Adrenal gland (tissue), 12 donors: ENCODE results near the gene LMNTD2. TPM values are rescaled to one million over a fixed set of nuclear protein-coding genes. Genes with fewer than 3 reads are reported as not detected.

Experiments used
- DNase-seq, 7 donors: peaks; one replicate each; pipeline ENCODE4 v3.0.0-alpha.2; 2019 to 2020
- H3K27ac ChIP-seq, 5 donors: fragments of 200-600 bp; sonication (generic) in 4 of 5; 1 replicate in 3 of 5; 2 replicates in 2 of 5; pipeline versions ENCODE4 v1.5.1 to v1.8.0; 2016 to 2020; ENCODE audit warnings: mild to moderate bottlenecking in 1 of 5
- H3K27me3 ChIP-seq: fragments of 200-600 bp; 2 replicates; pipeline ENCODE4 v1.8.0; 2021
- H3K36me3 ChIP-seq, 2 donors: fragments of 200-600 bp; replicated peaks in 1 of 2; 1 replicate in 1 of 2; 2 replicates in 1 of 2; pipeline versions ENCODE4 v1.5.1 to v1.8.0; 2018 to 2022
- H3K4me1 ChIP-seq, 2 donors: fragments of 200-600 bp; replicated peaks in 1 of 2; 1 replicate in 1 of 2; 2 replicates in 1 of 2; pipeline versions ENCODE4 v1.5.1 to v1.8.0; 2018 to 2021
- H3K4me3 ChIP-seq, 4 donors: fragments of 200-600 bp; sonication (generic) in 3 of 4; one replicate each; pipeline ENCODE4 v1.5.1; 2016 to 2018
- H3K9me3 ChIP-seq, 3 donors: fragments of 200-600 bp; sonication (generic) in 1 of 3; replicated peaks in 1 of 3; 1 replicate in 2 of 3; 2 replicates in 1 of 3; pipeline versions ENCODE4 v1.5.1 to v1.8.0; 2016 to 2021
- POLR2A ChIP-seq, 2 donors: fragments of 450-650 bp; IDR thresholded peaks; one replicate each; pipeline ENCODE4 v1.6.1; 2017; ENCODE audit warnings: antibody characterized with exemption in 2 of 2, mild to moderate bottlenecking in 2 of 2, moderate library complexity in 1 of 2
- WGBS, 4 donors: extraction: QIAGEN DNeasy Blood & Tissue Kit in 2 of 4; methylation state at CpG; one replicate each; pipeline versions ENCODE4 v1.1.5 to v1.1.7; 2013 to 2017; 5-methylcytosine and 5-hydroxymethylcytosine counted together
- intact Hi-C, 2 donors: fragments of 100-400 bp; cut with DNase I; formaldehyde crosslinking; loops; one replicate each; pipeline versions ENCODE4 v1.14.1 to v1.15.0; 2022 to 2023
- polyA plus RNA-seq, 3 donors: library from polyadenylated mRNA; stranded (reverse); fragments of 200-250 nt in 2 of 3; fragments of 350-450 nt in 1 of 3; fragmentation: Illumina TruSeq in 1 of 3; extraction: RNeasy Lipid Tissue Mini Kit (QIAGEN cat#74804) in 1 of 3; gene quantifications; one replicate each; pipeline ENCODE4 v1.2.3, GENCODE V29; 2013 to 2014
- total RNA-seq, 9 donors: library from RNA; depleted of rRNA in 4 of 9; stranded (reverse); fragments of >200 nt in 4 of 9; fragments of 120-200 nt in 1 of 9; fragmentation: NEBNext Ultra II Directional in 1 of 9; extraction: Animal tissue kit (Norgen Biotek cat#: 25700) in 1 of 9; gene quantifications; one replicate each; pipeline versions ENCODE4 v1.1.0 to v1.2.4, GENCODE V29; 2013 to 2023
- TF ChIP-seq, protein P1 (sequence below), 6 experiments: fragments of 450-650 bp in 4 of 6; fragments of 200-600 bp in 2 of 6; sonication (generic) in 1 of 6; IDR thresholded peaks; 1 replicate in 5 of 6; 2 replicates in 1 of 6; pipeline versions ENCODE4 v1.5.1 to v1.8.0; 2016 to 2021; ENCODE audit warnings: antibody characterized with exemption in 6 of 6, mild to moderate bottlenecking in 2 of 6, moderate library complexity in 1 of 6
- donor health status: healthy with polysubstance abuse.
- donor health status: Bipolar disorder and iron deficiency.
- donor health status: DM: yes; HTN: yes; CAD: no.
- donor health status: DM: no; HTN: no; CAD: no.
- donor health status: DM: no; HTN: no; CAD: no.
- donor health status: DM: yes; HTN: yes; CAD: no.

The LMNTD2 gene
- total and polyA plus RNA-seq, 12 donors = 0.20 to 21.0 (median 6.1) TPM

DNA sequence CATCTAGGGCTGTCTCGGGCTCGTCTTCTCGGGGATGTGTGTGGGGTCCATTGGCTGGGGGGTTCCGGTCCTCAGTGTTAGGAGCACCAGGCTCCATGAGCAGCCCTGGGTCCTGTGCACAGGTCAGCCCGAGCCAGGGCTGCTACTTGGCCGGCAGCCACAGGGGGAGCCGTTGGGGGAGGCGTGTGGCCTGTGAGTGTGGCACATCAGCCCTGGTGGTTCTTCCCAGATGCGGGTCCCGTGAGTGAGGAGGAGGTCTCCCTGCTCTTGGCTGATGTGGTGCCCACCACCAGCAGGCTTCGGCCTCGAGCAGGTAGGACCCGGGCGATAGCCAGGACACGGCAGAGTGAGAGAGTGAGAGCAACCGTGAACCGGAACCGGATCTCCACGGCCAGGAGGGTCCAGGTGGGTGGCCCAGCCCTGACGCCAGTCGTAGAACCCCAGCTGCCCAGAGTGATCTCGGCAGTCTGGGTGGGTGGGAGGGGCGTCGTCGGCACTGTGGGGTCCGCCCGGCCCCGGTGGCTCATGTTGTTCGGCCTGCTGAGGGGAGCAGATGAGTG, 36.7 kb upstream of the LMNTD2 start:
- no peak for DNase-seq
- TF ChIP-seq POLR2A (IDR thresholded peaks at IDR 0.05) = no peak
- TF ChIP-seq, protein P1, sequence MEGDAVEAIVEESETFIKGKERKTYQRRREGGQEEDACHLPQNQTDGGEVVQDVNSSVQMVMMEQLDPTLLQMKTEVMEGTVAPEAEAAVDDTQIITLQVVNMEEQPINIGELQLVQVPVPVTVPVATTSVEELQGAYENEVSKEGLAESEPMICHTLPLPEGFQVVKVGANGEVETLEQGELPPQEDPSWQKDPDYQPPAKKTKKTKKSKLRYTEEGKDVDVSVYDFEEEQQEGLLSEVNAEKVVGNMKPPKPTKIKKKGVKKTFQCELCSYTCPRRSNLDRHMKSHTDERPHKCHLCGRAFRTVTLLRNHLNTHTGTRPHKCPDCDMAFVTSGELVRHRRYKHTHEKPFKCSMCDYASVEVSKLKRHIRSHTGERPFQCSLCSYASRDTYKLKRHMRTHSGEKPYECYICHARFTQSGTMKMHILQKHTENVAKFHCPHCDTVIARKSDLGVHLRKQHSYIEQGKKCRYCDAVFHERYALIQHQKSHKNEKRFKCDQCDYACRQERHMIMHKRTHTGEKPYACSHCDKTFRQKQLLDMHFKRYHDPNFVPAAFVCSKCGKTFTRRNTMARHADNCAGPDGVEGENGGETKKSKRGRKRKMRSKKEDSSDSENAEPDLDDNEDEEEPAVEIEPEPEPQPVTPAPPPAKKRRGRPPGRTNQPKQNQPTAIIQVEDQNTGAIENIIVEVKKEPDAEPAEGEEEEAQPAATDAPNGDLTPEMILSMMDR (IDR thresholded peaks at IDR 0.05) = no peak
- WGBS, 4 donors = 64 to 90% (median 88%) methylated on average over 5 to 29 of the region's 29 CpGs
- intact Hi-C loops = no loop called here
- Histone ChIP-seq H3K4me3 (no peak overlapping the region), H3K36me3 (peaks cover 0 to 97% of the 10 kb centered on the region in 2 donors), H3K27ac (no peak overlapping the region), H3K9me3 (no peaks in the 10 kb centered on the region), H3K27me3 (no peaks in the 10 kb centered on the region), H3K4me1 (no peaks in the 10 kb centered on the region)

DNA sequence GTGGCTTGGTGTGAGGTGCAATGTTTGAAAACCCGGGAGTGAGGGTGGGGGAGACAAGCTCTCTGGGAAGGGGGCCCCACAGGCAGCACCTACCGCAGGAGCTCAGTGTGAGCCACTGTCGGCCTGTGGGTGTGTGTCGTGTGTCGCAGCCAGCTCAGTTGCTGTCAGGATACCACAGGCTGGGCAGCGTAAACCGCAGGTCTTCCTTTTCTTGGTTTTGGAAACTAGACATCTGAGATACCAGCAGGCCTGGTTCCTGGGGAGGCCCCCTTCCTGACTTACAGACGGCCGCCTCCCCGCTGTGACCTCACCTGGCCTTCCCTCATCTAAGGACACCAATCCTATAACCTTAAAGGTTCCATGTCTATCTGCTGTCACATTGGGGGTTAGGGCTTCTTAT, 35.8 kb upstream of the LMNTD2 start:
- H3K4me3 ChIP-seq = no peak overlapping the region
- peaks cover 0 to 94% of the 10 kb centered on the region in 2 donors for H3K36me3 ChIP-seq
- H3K27me3 ChIP-seq = no peaks in the 10 kb centered on the region
- no peaks in the 10 kb centered on the region for H3K4me1 ChIP-seq
- no peaks in the 10 kb centered on the region for H3K9me3 ChIP-seq
- no peak for DNase-seq
- WGBS, 4 donors = 82 to 91% (median 89%) methylated on average over 9 to 10 of the region's 10 CpGs; no CpG with 5 or more reads in 1 of the 4 donors
- TF ChIP-seq, protein P1 (IDR thresholded peaks at IDR 0.05) = no peak
- TF ChIP-seq POLR2A (IDR thresholded peaks at IDR 0.05) = no peak
- intact Hi-C loops = no loop called here
- no peak overlapping the region for H3K27ac ChIP-seq

DNA sequence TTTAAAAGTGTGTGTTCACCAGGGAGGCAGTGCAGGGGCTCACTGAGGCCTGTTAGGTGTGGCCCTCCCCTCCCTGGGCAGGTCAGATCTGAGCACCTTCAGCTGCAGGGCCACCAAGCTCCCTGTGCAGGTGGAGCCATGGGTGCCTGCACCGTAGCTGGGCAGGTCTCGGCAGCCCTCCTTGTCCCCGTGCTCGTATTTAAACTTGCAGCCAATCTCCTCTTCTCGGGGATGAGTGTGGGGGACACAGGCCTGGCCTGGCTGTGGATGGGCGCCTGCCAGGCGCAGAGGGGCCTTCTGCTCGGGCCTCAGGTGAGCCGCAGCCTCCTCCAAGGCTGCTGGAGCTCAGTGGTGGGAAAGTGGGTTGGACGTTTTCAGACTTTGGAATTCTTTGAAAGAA, 34.9 kb upstream of the LMNTD2 start:
- no peak for DNase-seq
- 85 to 94% (median 92%) methylated on average over 7 to 10 of the region's 10 CpGs for WGBS, 4 donors
- Histone ChIP-seq H3K9me3 (no peaks in the 10 kb centered on the region), H3K4me3 (no peak overlapping the region), H3K36me3 (peaks cover 0 to 93% of the 10 kb centered on the region in 2 donors), H3K27me3 (no peaks in the 10 kb centered on the region), H3K4me1 (no peaks in the 10 kb centered on the region), H3K27ac (no peak overlapping the region)
- intact Hi-C loops = no loop called here
- TF ChIP-seq, protein P1 (IDR thresholded peaks at IDR 0.05) = no peak
- TF ChIP-seq POLR2A (IDR thresholded peaks at IDR 0.05) = no peak

DNA sequence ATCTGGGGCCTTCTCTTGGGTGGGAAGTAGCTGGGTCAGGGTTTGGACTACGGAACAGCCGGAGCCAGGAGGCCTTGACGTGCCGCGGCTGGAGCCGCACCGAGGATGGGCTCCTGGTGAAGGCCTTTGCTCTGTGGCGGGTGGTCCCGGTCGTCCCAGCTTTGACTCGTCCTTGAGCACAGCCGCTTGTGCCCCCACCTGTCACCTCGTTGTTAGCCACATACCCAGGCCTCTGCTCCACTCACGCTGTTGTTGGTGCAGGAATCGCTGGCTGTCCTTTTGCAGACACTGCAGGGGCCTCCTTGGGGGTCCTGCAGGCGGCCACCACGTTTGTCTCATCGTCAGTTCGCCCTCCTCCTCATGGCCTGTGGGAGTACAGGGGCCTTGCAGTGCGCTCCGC, 32.8 kb upstream of the LMNTD2 start:
- Histone ChIP-seq H3K36me3 (peaks cover 0 to 93% of the 10 kb centered on the region in 2 donors), H3K4me3 (no peak overlapping the region), H3K4me1 (peaks cover 2 to 4% of the 10 kb centered on the region in 2 donors), H3K9me3 (no peaks in the 10 kb centered on the region), H3K27ac (no peak overlapping the region), H3K27me3 (no peaks in the 10 kb centered on the region)
- intact Hi-C loops = no loop called here
- TF ChIP-seq, protein P1 (IDR thresholded peaks at IDR 0.05) = no peak
- TF ChIP-seq POLR2A (IDR thresholded peaks at IDR 0.05) = no peak
- WGBS, 4 donors = 80 to 90% (median 85%) methylated on average over 16 to 21 of the region's 21 CpGs
- no peak for DNase-seq
